Aorta (tissue), 5 donors: Measurements from ENCODE around the gene ALDOB. TPM values are rescaled to one million over a fixed set of nuclear protein-coding genes. Genes with fewer than 3 reads are reported as not detected.
A peak's percentile ranks its signal among the peaks of the same experiment; 100 is the strongest.

Source experiments
- ATAC-seq: fragments of 200-7000 bp; cut with Tn5 transposase; one replicate; pipeline ENCODE4 v1.9.1; 2022; ENCODE audit warnings: moderate library complexity; ENCODE audit not compliant: low FRiP score
- DNase-seq, 2 donors: peaks; one replicate each; pipeline ENCODE4 v3.0.0-alpha.2; 2020
- H3K27ac ChIP-seq, 2 donors: one replicate each; pipeline ENCODE4 v1.5.1; 2013; ENCODE audit warnings: low read length in 2 of 2, mild to moderate bottlenecking in 2 of 2, moderate library complexity in 2 of 2, control low read depth in 1 of 2, inconsistent platforms in 1 of 2, low read depth in 1 of 2
- H3K27me3 ChIP-seq, 2 donors: one replicate each; pipeline ENCODE4 v1.6.1; 2013; ENCODE audit warnings: control low read depth in 1 of 2, low read length in 1 of 2, mild to moderate bottlenecking in 1 of 2, moderate library complexity in 1 of 2; ENCODE audit not compliant: insufficient read depth in 2 of 2, control insufficient read depth in 1 of 2
- H3K36me3 ChIP-seq, 2 donors: one replicate each; pipeline ENCODE4 v1.6.1; 2013; ENCODE audit warnings: control low read depth in 1 of 2, low read length in 1 of 2, mild to moderate bottlenecking in 1 of 2; ENCODE audit not compliant: insufficient read depth in 2 of 2, control insufficient read depth in 1 of 2
- H3K4me1 ChIP-seq, 2 donors: one replicate each; pipeline ENCODE4 v1.6.1; 2013; ENCODE audit warnings: low read length in 2 of 2, control low read depth in 1 of 2, mild to moderate bottlenecking in 1 of 2, moderate library complexity in 1 of 2; ENCODE audit not compliant: insufficient read depth in 2 of 2, control insufficient read depth in 1 of 2
- H3K4me3 ChIP-seq, 2 donors: one replicate each; pipeline ENCODE4 v1.5.1; 2013; ENCODE audit warnings: low read length in 2 of 2, control low read depth in 1 of 2, mild to moderate bottlenecking in 1 of 2
- H3K9me3 ChIP-seq: one replicate; pipeline ENCODE4 v1.6.1; 2013; ENCODE audit warnings: mild to moderate bottlenecking, low read length; ENCODE audit not compliant: control insufficient read depth
- WGBS, 2 donors: extraction: QIAGEN DNeasy Blood & Tissue Kit; methylation state at CpG; one replicate each; pipeline ENCODE4 v1.1.7; 2013; 5-methylcytosine and 5-hydroxymethylcytosine counted together
- intact Hi-C, 2 donors: fragments of 100-400 bp; cut with DNase I; formaldehyde crosslinking; loops; one replicate each; pipeline versions ENCODE4 v1.14.2 to v1.15.0; 2022
- polyA plus RNA-seq, 2 donors: library from polyadenylated mRNA; stranded (reverse); fragments of 200-250 nt; gene quantifications; one replicate each; pipeline ENCODE4 v1.2.3, GENCODE V29; 2013
- total RNA-seq, 2 donors: library from RNA; stranded (reverse); fragmentation: NEBNext Ultra II Directional; extraction: Animal tissue kit (Norgen Biotek cat#: 25700); gene quantifications; one replicate each; pipeline ENCODE4 v1.2.1, GENCODE V29; 2021
- donor health status: healthy with polysubstance abuse.
- donor health status: Bipolar disorder and iron deficiency.
- donor health status: DM: no; HTN: no; CAD: no.
- donor health status: DM: no; HTN: no; CAD: no.
- donor health status: DM: yes; HTN: yes; CAD: no.

The ALDOB gene
- total and polyA plus RNA-seq, 4 donors: 1.3 to 1,178 TPM; not detected in 2

- H3K27ac ChIP-seq: no peak overlapping the region
- ATAC-seq: no peak
- no peaks in the 10 kb centered on the region for H3K9me3 ChIP-seq
- H3K36me3 ChIP-seq: no peaks in the 10 kb centered on the region
- no peaks in the 10 kb centered on the region for H3K27me3 ChIP-seq
- H3K4me1 ChIP-seq: no peaks in the 10 kb centered on the region
- DNase-seq: no peak
- H3K4me3 ChIP-seq: no peak overlapping the region
- intact Hi-C loops: loop anchor here in 1 of 2 donors (10.0 kb wide), 1 partner anchor 57 kb away; the partner anchor contains the start of genes MRPL50 and ZNF189
- WGBS, 2 donors: 89% methylated on average over 4 of the region's 4 CpGs
These were observed 15.9 kb upstream of the ALDOB start for GRCh38 chr9:101451498-101451897.

GRCh38 chr9:101450931-101451330 lies 15.4 kb upstream of the ALDOB start:
- Histone ChIP-seq H3K27ac (no peak overlapping the region), H3K4me1 (no peaks in the 10 kb centered on the region), H3K36me3 (no peaks in the 10 kb centered on the region), H3K9me3 (no peaks in the 10 kb centered on the region), H3K27me3 (no peaks in the 10 kb centered on the region), H3K4me3 (no peak overlapping the region)
- DNase-seq (no peak), ATAC-seq (no peak)
- intact Hi-C loops: loop anchor here in 1 of 2 donors (10.0 kb wide), 1 partner anchor 56 kb away; the partner anchor contains the start of genes MRPL50 and ZNF189
- 39 to 42% methylated on average over 4 of the region's 4 CpGs for WGBS, 2 donors

GRCh38 chr9:101449071-101449721 lies 13.6 kb upstream of the ALDOB start:
- no peaks in the 10 kb centered on the region for H3K9me3 ChIP-seq
- intact Hi-C loops: no loop called here
- H3K27me3 ChIP-seq: no peaks in the 10 kb centered on the region
- ATAC-seq (peak; percentile 86), DNase-seq (peak; percentile 66 to 89)
- H3K4me3 ChIP-seq: peak overlapping the region; percentile 15 to 54
- no peak overlapping the region for H3K27ac ChIP-seq
- H3K4me1 ChIP-seq: no peaks in the 10 kb centered on the region
- WGBS, 2 donors: 1% methylated on average over 35 to 40 of the region's 40 CpGs
- H3K36me3 ChIP-seq: no peaks in the 10 kb centered on the region

GRCh38 chr9:101448680-101449070 lies 13.1 kb upstream of the ALDOB start:
- H3K27me3 ChIP-seq: no peaks in the 10 kb centered on the region
- H3K36me3 ChIP-seq: no peaks in the 10 kb centered on the region
- intact Hi-C loops: no loop called here
- WGBS, 2 donors: 55 to 61% methylated on average over 4 of the region's 4 CpGs
- no peaks in the 10 kb centered on the region for H3K4me1 ChIP-seq
- no peak overlapping the region for H3K4me3 ChIP-seq
- no peak for ATAC-seq
- DNase-seq: no peak
- H3K9me3 ChIP-seq: no peaks in the 10 kb centered on the region
- no peak overlapping the region for H3K27ac ChIP-seq

- Histone ChIP-seq H3K4me1 (no peaks in the 10 kb centered on the region), H3K27me3 (peaks cover 0 to 2% of the 10 kb centered on the region in 2 donors), H3K36me3 (no peaks in the 10 kb centered on the region), H3K27ac (no peak overlapping the region), H3K9me3 (peaks cover 1% of the 10 kb centered on the region), H3K4me3 (no peak overlapping the region)
- no peak for ATAC-seq
- no peak for DNase-seq
- intact Hi-C loops: no loop called here
These were observed 11.2 kb upstream of the ALDOB start for GRCh38 chr9:101446732-101447131.

- ATAC-seq: no peak
- DNase-seq: no peak
- Histone ChIP-seq H3K27me3 (peaks cover 0 to 2% of the 10 kb centered on the region in 2 donors), H3K27ac (no peak overlapping the region), H3K9me3 (peaks cover 1% of the 10 kb centered on the region), H3K4me3 (no peak overlapping the region), H3K4me1 (no peaks in the 10 kb centered on the region), H3K36me3 (no peaks in the 10 kb centered on the region)
- WGBS, 2 donors: 63% methylated on average over 5 of the region's 5 CpGs
- intact Hi-C loops: no loop called here
These were observed 9.9 kb upstream of the ALDOB start for GRCh38 chr9:101445353-101446029.

- Histone ChIP-seq H3K9me3 (peaks cover 1% of the 10 kb centered on the region), H3K27me3 (peaks cover 0 to 2% of the 10 kb centered on the region in 2 donors), H3K4me1 (no peaks in the 10 kb centered on the region), H3K36me3 (no peaks in the 10 kb centered on the region), H3K27ac (no peak overlapping the region), H3K4me3 (no peak overlapping the region)
- intact Hi-C loops: no loop called here
- no peak for DNase-seq
- no peak for ATAC-seq
- 48 to 59% methylated on average over 9 of the region's 9 CpGs for WGBS, 2 donors
These were observed 7.8 kb upstream of the ALDOB start for GRCh38 chr9:101443364-101443771.

- H3K4me1 ChIP-seq: no peaks in the 10 kb centered on the region
- H3K9me3 ChIP-seq: peaks cover 1% of the 10 kb centered on the region
- H3K4me3 ChIP-seq: no peak overlapping the region
- WGBS, 2 donors: 61 to 72% methylated on average over 3 of the region's 3 CpGs
- ATAC-seq (no peak), DNase-seq (no peak)
- peaks cover 0 to 2% of the 10 kb centered on the region in 2 donors for H3K27me3 ChIP-seq
- no peaks in the 10 kb centered on the region for H3K36me3 ChIP-seq
- no peak overlapping the region for H3K27ac ChIP-seq
- intact Hi-C loops: no loop called here
These were observed 7.2 kb upstream of the ALDOB start for GRCh38 chr9:101442736-101443135.

- Histone ChIP-seq H3K27me3 (peaks cover 0 to 2% of the 10 kb centered on the region in 2 donors), H3K27ac (no peak overlapping the region), H3K4me1 (no peaks in the 10 kb centered on the region), H3K4me3 (no peak overlapping the region), H3K9me3 (peaks cover 1% of the 10 kb centered on the region), H3K36me3 (no peaks in the 10 kb centered on the region)
- no peak for ATAC-seq
- DNase-seq: no peak
- 45% methylated on average over 3 of the region's 3 CpGs for WGBS, 2 donors
- intact Hi-C loops: no loop called here
These were observed 6.7 kb upstream of the ALDOB start for GRCh38 chr9:101442318-101442717.
